ENCODE results near the gene PTGES. TPM values are rescaled to one million over a fixed set of nuclear protein-coding genes. Genes with fewer than 3 reads are reported as not detected.
"Not testable (repeated sequence)": the region's sequence is repeated elsewhere in the genome, so short reads cannot be mapped to it uniquely, and the experiment has no call there.

The PTGES gene
- total RNA-seq, 1 experiment from 2014 or later: 2.5 TPM

GRCh38 chr9:129749575-129749974, 3.3 kb downstream of the PTGES start (continued):
- TF ChIP-seq AFF4 (CRISPR knock-in tag; IDR thresholded peaks at IDR 0.05; ENCODE audit: borderline replicate concordance): no peak
- no peak for TF ChIP-seq ESRRA (CRISPR knock-in tag; IDR thresholded peaks at IDR 0.05; ENCODE audit: borderline replicate concordance)
- TF ChIP-seq ZBTB21 (CRISPR knock-in tag; IDR thresholded peaks at IDR 0.05; ENCODE audit: borderline replicate concordance): no peak
- TF ChIP-seq ZNF138 (CRISPR knock-in tag; conservative IDR thresholded peaks at IDR 0.05): no peak
- TF ChIP-seq ATF1 (CRISPR knock-in tag; IDR thresholded peaks at IDR 0.05): no peak
- no peak for TF ChIP-seq NR1H2 (CRISPR knock-in tag; IDR thresholded peaks at IDR 0.05)
- TF ChIP-seq CBFB (CRISPR knock-in tag; IDR thresholded peaks at IDR 0.05; ENCODE audit: low read depth): no peak
- TF ChIP-seq, protein P1, sequence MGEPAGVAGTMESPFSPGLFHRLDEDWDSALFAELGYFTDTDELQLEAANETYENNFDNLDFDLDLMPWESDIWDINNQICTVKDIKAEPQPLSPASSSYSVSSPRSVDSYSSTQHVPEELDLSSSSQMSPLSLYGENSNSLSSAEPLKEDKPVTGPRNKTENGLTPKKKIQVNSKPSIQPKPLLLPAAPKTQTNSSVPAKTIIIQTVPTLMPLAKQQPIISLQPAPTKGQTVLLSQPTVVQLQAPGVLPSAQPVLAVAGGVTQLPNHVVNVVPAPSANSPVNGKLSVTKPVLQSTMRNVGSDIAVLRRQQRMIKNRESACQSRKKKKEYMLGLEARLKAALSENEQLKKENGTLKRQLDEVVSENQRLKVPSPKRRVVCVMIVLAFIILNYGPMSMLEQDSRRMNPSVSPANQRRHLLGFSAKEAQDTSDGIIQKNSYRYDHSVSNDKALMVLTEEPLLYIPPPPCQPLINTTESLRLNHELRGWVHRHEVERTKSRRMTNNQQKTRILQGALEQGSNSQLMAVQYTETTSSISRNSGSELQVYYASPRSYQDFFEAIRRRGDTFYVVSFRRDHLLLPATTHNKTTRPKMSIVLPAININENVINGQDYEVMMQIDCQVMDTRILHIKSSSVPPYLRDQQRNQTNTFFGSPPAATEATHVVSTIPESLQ (CRISPR knock-in tag; IDR thresholded peaks at IDR 0.05): no peak
- no peak for TF ChIP-seq NR2C2 (CRISPR knock-in tag; IDR thresholded peaks at IDR 0.05)
- no peak for TF ChIP-seq ELF4 (CRISPR knock-in tag; IDR thresholded peaks at IDR 0.05; ENCODE audit: low read depth)
- no peak for TF ChIP-seq ATF2 (CRISPR knock-in tag; IDR thresholded peaks at IDR 0.05; ENCODE audit: borderline replicate concordance, low read depth)
- TF ChIP-seq FOXP4 (CRISPR knock-in tag; IDR thresholded peaks at IDR 0.05): no peak
- TF ChIP-seq, protein P2, sequence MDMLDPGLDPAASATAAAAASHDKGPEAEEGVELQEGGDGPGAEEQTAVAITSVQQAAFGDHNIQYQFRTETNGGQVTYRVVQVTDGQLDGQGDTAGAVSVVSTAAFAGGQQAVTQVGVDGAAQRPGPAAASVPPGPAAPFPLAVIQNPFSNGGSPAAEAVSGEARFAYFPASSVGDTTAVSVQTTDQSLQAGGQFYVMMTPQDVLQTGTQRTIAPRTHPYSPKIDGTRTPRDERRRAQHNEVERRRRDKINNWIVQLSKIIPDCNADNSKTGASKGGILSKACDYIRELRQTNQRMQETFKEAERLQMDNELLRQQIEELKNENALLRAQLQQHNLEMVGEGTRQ (CRISPR knock-in tag; IDR thresholded peaks at IDR 0.05): no peak
- no peak for TF ChIP-seq EMX1 (CRISPR knock-in tag; IDR thresholded peaks at IDR 0.05)

GRCh38 chr9:129749052-129749451, 3.8 kb downstream of the PTGES start:
- H3K4me3 Mint-ChIP-seq; ATAC-seq; H3K36me3 Mint-ChIP-seq; H3K9me3 Mint-ChIP-seq; H3K27me3 Mint-ChIP-seq (ENCODE audit: low read depth); H3K27ac Mint-ChIP-seq; DNase-seq (ENCODE audit: low spot score); POLR2A ChIA-PET: not testable (repeated sequence)
- CTCF ChIA-PET: interaction anchor here (0.7 to 6.7 kb wide), 4 partner anchors 11 to 125 kb away, joined by 3 to 55 read pairs (median 4); no protein-coding TSS in a partner anchor
- TF ChIP-seq ZNF121 (CRISPR knock-in tag; IDR thresholded peaks at IDR 0.05): 0 out of 2 replicates have a peak, but pooled peaks have one; percentile 18
- peaks cover 15% of the 10 kb centered on the region for H3K4me1 Mint-ChIP-seq
